HT-29 (cell line): ENCODE data around the gene MTHFR. TPM values are rescaled to one million over a fixed set of nuclear protein-coding genes. Genes with fewer than 3 reads are reported as not detected.
"Not testable (repeated sequence)": the region's sequence is repeated elsewhere in the genome, so short reads cannot be mapped to it uniquely, and the experiment has no call there.

ENCODE experiments used
- DNase-seq: peaks from one replicate; pipeline ENCODE4 v3.0.0-alpha.2; 2015; ENCODE audit warnings: low spot score
- total RNA-seq: library from RNA; depleted of rRNA; stranded (reverse); fragments of >200 nt; shearing (Covaris generic); gene quantifications from 2 replicates; pipeline ENCODE4 v1.2.3, GENCODE V29; 2014

MTHFR gene
- total RNA-seq, 1 experiment from 2014 or later: 25.3 TPM

- no peak for DNase-seq
Observed at GRCh38 chr1:11833900-11834299, 28.1 kb upstream of the MTHFR start.

GRCh38 chr1:11833497-11833896 is 27.7 kb upstream of the MTHFR start:
- no peak for DNase-seq

- no peak for DNase-seq
Observed at GRCh38 chr1:11831945-11832725, 26.4 kb upstream of the MTHFR start.

- DNase-seq: no peak
Observed at GRCh38 chr1:11828511-11828910, 22.7 kb upstream of the MTHFR start.

- no peak for DNase-seq
Observed at GRCh38 chr1:11826946-11827345, 21.2 kb upstream of the MTHFR start.

GRCh38 chr1:11825131-11825530 is 19.4 kb upstream of the MTHFR start:
- no peak for DNase-seq

GRCh38 chr1:11823366-11824137 is 17.8 kb upstream of the MTHFR start:
- DNase-seq: no peak

GRCh38 chr1:11822091-11822490 is 16.3 kb upstream of the MTHFR start:
- no peak for DNase-seq

- DNase-seq: no peak
Observed at GRCh38 chr1:11817192-11817591, 11.4 kb upstream of the MTHFR start.

GRCh38 chr1:11813021-11813420 is 7.3 kb upstream of the MTHFR start:
- no peak for DNase-seq

- no peak for DNase-seq
Observed at GRCh38 chr1:11807133-11807532, 1.4 kb upstream of the MTHFR start.

- peak; percentile 57 for DNase-seq
Observed at GRCh38 chr1:11806307-11806936, 658 bp upstream of the MTHFR start.

- DNase-seq: peak; percentile 66
Observed at GRCh38 chr1:11804666-11805421, 920 bp downstream of the MTHFR start.

- DNase-seq: not testable (repeated sequence)
Observed at GRCh38 chr1:11803924-11804665, 1.7 kb downstream of the MTHFR start.

GRCh38 chr1:11802973-11803885 is 2.5 kb downstream of the MTHFR start:
- peak; percentile 53 for DNase-seq

- DNase-seq: no peak
Observed at GRCh38 chr1:11802616-11802972, 3.2 kb downstream of the MTHFR start.

GRCh38 chr1:11800756-11801433 is 4.9 kb downstream of the MTHFR start:
- no peak for DNase-seq

GRCh38 chr1:11800391-11800755 is 5.4 kb downstream of the MTHFR start:
- DNase-seq: no peak

- no peak for DNase-seq
Observed at GRCh38 chr1:11799896-11800295, 5.9 kb downstream of the MTHFR start.
